Ascending aorta (tissue), 2 donors: ENCODE data around the gene CLCN5. TPM values are rescaled to one million over a fixed set of nuclear protein-coding genes. Genes with fewer than 3 reads are reported as not detected.

Experiments used
- DNase-seq, 2 donors: peaks; one replicate each; pipeline ENCODE4 v3.0.0-alpha.2; 2019; ENCODE audit warnings: low spot score in 2 of 2
- H3K27ac ChIP-seq, 2 donors: fragments of 200-600 bp; sonication (generic); one replicate each; pipeline ENCODE4 v1.5.1; 2016 to 2017; ENCODE audit warnings: mild to moderate bottlenecking in 1 of 2
- H3K27me3 ChIP-seq: fragments of 200-600 bp; sonication (generic); one replicate; pipeline ENCODE4 v1.5.1; 2017
- H3K36me3 ChIP-seq, 2 donors: fragments of 200-600 bp; sonication (generic); one replicate each; pipeline ENCODE4 v1.5.1; 2016
- H3K4me1 ChIP-seq, 2 donors: fragments of 200-600 bp; sonication (generic); one replicate each; pipeline ENCODE4 v1.5.1; 2016 to 2017; ENCODE audit warnings: mild to moderate bottlenecking in 1 of 2
- H3K4me3 ChIP-seq, 2 donors: fragments of 200-600 bp; sonication (generic); one replicate each; pipeline ENCODE4 v1.5.1; 2016 to 2017; ENCODE audit warnings: mild to moderate bottlenecking in 1 of 2
- H3K9me3 ChIP-seq, 2 donors: fragments of 200-600 bp; sonication (generic); one replicate each; pipeline ENCODE4 v1.5.1; 2016
- CTCF ChIP-seq, 3 experiments: fragments of 200-600 bp in 2 of 3; fragments of 450-650 bp in 1 of 3; sonication (generic) in 2 of 3; IDR thresholded peaks; one replicate each; pipeline ENCODE4 v1.5.1; 2016 to 2019; ENCODE audit warnings: antibody characterized with exemption in 3 of 3, mild to moderate bottlenecking in 1 of 3, moderate library complexity in 1 of 3
- intact Hi-C: fragments of 100-400 bp; cut with DNase I; formaldehyde crosslinking; loops from one replicate; pipeline ENCODE4 v1.15.1; 2023
- total RNA-seq: library from RNA; depleted of rRNA; stranded (reverse); fragments of >200 nt; gene quantifications from one replicate; pipeline ENCODE4 v1.1.0, GENCODE V29; 2016

The CLCN5 gene
- total RNA-seq, 1 donor from 2014 or later, result 2.0 TPM

- no peak overlapping the region for H3K4me3 ChIP-seq
- H3K4me1 ChIP-seq, result no peaks in the 10 kb centered on the region
- peak in 1 of 2 donors; percentile 70 for DNase-seq
- no peak overlapping the region for H3K27ac ChIP-seq
- H3K36me3 ChIP-seq, result no peaks in the 10 kb centered on the region
- intact Hi-C loops, result loop anchor here (5.0 kb wide), 3 partner anchors 287 to 787 kb away; partner anchors contain the start of genes AKAP4 and CCNB3
- TF ChIP-seq CTCF (IDR thresholded peaks at IDR 0.05), result peak; percentile 45 to 82 (median 70)
- no peaks in the 10 kb centered on the region for H3K9me3 ChIP-seq
- no peaks in the 10 kb centered on the region for H3K27me3 ChIP-seq
Observed at GRCh38 chrX:49915361-49916222, 6.8 kb upstream of the CLCN5 start.

- Histone ChIP-seq H3K36me3 (no peaks in the 10 kb centered on the region), H3K27me3 (no peaks in the 10 kb centered on the region), H3K9me3 (no peaks in the 10 kb centered on the region), H3K4me1 (no peaks in the 10 kb centered on the region), H3K4me3 (no peak overlapping the region), H3K27ac (peak overlapping the region; percentile 10 to 26)
- TF ChIP-seq CTCF (IDR thresholded peaks at IDR 0.05), result peak; percentile 40 to 85 (median 70)
- intact Hi-C loops, result loop anchor here (5.0 to 10.0 kb wide), 5 partner anchors 283 to 1475 kb away; partner anchors contain the start of genes AKAP4, CCNB3 and HDAC6
- DNase-seq, result peak in 1 of 2 donors; percentile 69
Observed at GRCh38 chrX:49919617-49920016, 2.8 kb upstream of the CLCN5 start.

GRCh38 chrX:49921109-49921508, 1.3 kb upstream of the CLCN5 start:
- DNase-seq, result no peak
- intact Hi-C loops, result loop anchor here (5.0 to 10.0 kb wide), 2 partner anchors 1119 to 1474 kb away; partner anchors contain the start of gene HDAC6
- Histone ChIP-seq H3K4me3 (no peak overlapping the region), H3K27me3 (no peaks in the 10 kb centered on the region), H3K9me3 (no peaks in the 10 kb centered on the region), H3K4me1 (no peaks in the 10 kb centered on the region), H3K27ac (no peak overlapping the region), H3K36me3 (no peaks in the 10 kb centered on the region)
- no peak for TF ChIP-seq CTCF (IDR thresholded peaks at IDR 0.05)

GRCh38 chrX:49925176-49925575, 2.8 kb downstream of the CLCN5 start:
- H3K4me3 ChIP-seq, result no peak overlapping the region
- H3K4me1 ChIP-seq, result no peaks in the 10 kb centered on the region
- no peak overlapping the region for H3K27ac ChIP-seq
- H3K27me3 ChIP-seq, result no peaks in the 10 kb centered on the region
- no peaks in the 10 kb centered on the region for H3K9me3 ChIP-seq
- no peak for TF ChIP-seq CTCF (IDR thresholded peaks at IDR 0.05)
- no peak for DNase-seq
- intact Hi-C loops, result loop anchor here (10.0 kb wide), 1 partner anchor 1470 kb away; no protein-coding TSS in a partner anchor
- H3K36me3 ChIP-seq, result no peaks in the 10 kb centered on the region

- no peak for TF ChIP-seq CTCF (IDR thresholded peaks at IDR 0.05)
- intact Hi-C loops, result no loop called here
- no peaks in the 10 kb centered on the region for H3K4me1 ChIP-seq
- no peaks in the 10 kb centered on the region for H3K27me3 ChIP-seq
- H3K4me3 ChIP-seq, result no peak overlapping the region
- H3K27ac ChIP-seq, result no peak overlapping the region
- no peaks in the 10 kb centered on the region for H3K9me3 ChIP-seq
- H3K36me3 ChIP-seq, result no peaks in the 10 kb centered on the region
- DNase-seq, result no peak
Observed at GRCh38 chrX:49930039-49930438, 7.6 kb downstream of the CLCN5 start.
